Stimulated activated CD4-positive, alpha-beta T cell treated with anti-CD3 and anti-CD28 coated beads, Interleukin-4, amount 100 ng/mL, for 1 hour (primary cell): ENCODE results near the gene ATRX.
"Not testable (repeated sequence)": the region's sequence is repeated elsewhere in the genome, so short reads cannot be mapped to it uniquely, and the experiment has no call there.

ENCODE experiments used
- DNase-seq: peaks from one replicate; pipeline ENCODE4 v3.0.0-alpha.2; 2020

The ATRX gene

DNA sequence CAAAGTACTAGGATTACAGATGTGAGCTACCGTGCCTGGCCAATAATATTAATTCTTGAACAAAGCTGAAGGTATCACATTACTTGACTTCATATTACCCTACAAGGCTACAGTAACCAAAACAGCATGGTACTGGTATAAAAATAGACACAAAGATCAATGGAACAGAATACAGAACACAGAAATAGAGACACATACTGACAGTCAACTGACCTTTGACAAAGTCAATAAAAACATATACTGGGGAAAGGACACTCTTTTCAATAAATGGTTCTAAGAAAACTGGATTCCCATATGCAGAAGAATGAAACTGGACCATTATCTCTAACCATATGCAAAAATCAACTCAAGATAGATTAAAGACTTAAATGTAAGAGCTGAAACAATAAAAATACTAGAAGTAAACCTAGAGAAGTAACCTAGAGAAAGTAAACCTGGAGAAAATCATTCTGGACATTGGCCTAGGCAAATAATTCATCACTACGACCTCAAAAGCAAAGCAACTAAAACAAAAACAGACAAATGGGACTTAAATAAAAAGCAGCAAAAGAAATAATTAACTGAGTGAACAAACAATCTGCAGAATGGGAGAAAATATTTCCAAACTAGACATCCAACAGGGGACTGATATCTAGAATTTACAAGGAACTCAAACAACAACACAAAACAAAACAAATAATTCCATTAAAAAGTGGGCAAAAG, 182.2 kb downstream of the ATRX start:
- DNase-seq, result no peak

- DNase-seq, result no peak
These were observed 188.5 kb downstream of the ATRX start for GRCh38 chrX:77597511-77597910.

GRCh38 chrX:77597090-77597489, 188.9 kb downstream of the ATRX start:
- DNase-seq, result no peak

GRCh38 chrX:77595848-77596247, 190.2 kb downstream of the ATRX start:
- DNase-seq, result no peak

DNA sequence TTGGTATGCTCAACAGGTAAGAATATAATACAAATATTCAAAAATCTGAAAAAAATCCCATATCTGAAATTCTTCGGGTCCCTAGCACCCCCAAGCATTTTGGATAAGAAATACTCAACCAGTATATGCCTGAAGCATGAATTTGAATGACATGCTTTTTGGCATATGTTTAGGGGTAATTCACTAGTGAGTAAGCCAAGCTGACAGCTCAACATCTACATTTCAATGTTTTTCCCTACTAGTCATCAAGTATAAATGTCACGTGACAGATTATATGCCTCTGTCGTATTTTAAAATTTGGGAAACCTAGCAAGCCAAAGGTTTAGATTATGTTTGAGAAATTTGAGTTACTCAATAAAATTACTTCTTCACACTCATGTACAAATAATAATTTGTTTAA, 213.7 kb downstream of the ATRX start:
- no peak for DNase-seq

DNA sequence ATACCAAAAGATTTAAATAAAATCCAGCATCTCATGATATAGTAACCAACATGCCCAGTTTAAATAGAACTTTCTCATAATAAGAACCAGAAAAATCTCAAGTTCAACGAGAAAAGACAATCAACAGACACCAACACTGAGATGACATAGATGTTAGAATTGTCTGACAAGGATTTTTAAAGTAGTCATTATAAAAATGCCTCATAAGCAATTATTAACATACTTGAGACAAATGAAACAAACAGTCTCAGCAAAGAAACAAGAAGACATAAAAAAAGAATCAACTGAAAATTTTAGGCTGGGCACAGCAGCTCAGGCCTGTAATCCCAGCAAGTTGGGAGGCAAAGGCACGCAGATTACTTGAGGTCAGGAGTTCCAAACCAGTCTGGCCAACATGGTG, 220.7 kb downstream of the ATRX start:
- DNase-seq, result no peak

- no peak for DNase-seq
These were observed 221.2 kb downstream of the ATRX start for GRCh38 chrX:77564823-77565222.

DNA sequence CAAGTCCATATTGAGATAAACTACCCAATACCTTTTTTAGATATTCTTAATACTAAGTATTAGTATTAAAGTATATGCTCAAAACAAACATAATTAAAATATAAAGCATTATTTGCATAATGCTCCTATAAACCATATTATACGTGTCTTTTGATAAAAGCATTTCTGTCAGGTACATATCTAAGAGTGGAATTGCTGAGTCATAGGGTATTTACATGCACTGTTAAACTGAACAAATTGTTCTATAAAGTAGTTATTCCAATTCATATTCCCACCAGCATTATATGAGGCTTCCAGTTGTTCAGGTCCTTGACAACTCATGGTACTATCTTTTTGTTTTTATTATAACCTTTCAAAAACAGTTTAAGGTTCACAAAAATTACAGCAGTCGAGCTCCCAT, 224.6 kb downstream of the ATRX start:
- DNase-seq, result no peak

DNA sequence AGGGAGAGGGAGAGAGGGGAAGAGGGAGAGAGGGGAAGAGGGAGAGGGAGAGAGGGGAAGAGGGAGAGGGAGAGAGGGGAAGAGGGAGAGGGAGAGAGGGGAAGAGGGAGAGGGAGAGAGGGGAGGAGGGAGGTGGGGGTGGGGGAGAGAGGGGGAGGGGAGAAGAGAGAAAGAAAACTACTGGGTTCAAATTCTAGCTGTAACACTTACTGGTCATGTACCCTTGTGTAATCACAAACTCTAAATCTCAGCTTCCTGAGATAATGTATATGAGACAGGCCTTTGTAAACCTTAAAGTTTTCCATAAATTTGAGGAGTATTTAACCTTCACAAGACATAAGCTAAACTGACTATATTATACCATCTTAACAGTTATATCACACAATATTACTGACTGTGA, 229.7 kb downstream of the ATRX start:
- DNase-seq, result no peak

- no peak for DNase-seq
These were observed 237.3 kb downstream of the ATRX start for GRCh38 chrX:77548751-77549150.

- DNase-seq, result not testable (repeated sequence)
These were observed 246.2 kb downstream of the ATRX start for GRCh38 chrX:77539778-77540177.

GRCh38 chrX:77531261-77531660, 254.8 kb downstream of the ATRX start:
- DNase-seq, result not testable (repeated sequence)

DNA sequence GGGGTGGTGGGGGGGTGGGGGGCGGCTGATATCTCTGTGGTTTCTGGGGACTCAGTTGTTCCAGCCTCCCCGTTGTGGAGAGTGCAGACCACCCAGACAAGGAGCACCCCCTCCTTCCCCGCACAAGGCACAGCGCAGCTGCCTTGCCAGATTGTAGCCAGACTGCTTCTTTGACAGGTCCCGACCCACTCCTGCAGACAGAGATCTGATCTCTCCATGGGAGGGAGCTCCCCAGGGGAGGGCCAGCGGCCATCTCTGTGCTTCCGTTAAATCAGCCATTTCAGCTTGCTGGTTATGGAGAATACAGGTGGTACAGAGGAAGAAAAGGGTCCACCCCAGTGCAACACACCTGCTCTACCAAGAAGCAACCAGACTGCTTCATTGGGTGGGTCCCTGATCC, 258.0 kb downstream of the ATRX start:
- no peak for DNase-seq

DNA sequence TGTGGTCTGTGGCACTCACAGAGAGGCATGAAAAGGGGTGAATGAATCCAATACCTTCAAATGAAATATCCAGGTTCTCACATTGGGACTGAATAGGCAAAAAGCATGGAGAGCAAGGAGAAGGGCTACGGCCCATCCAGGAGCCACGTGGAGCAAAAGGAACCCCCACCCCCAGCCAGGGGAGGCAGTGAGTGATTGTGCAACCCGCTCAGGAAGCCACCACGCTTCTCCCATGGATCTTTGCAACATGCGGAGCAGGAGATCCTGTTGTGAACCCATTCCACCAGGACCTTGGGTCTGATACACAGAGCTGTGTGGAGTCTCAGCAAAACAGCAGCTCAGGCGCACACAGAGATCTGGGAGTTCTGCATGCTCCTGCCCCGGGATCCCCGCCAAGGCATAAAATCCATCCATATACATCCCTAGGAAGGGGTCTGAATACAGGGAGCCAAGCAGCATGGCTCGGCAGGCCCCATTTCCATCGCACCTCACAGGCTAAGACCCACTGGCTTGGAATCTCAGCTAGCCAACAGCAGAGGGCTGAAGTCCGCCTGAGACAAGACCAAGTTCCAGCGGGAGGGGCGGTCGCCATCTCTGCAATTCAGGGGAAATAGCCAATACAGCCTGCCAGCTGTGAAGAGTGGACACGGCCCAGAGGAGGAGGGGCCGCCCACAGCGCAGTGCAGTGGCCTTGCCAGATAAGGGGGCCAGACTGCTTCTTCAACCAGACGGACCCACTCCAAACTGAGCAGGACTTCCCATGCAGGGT, 258.6 kb downstream of the ATRX start:
- DNase-seq, result no peak

DNA sequence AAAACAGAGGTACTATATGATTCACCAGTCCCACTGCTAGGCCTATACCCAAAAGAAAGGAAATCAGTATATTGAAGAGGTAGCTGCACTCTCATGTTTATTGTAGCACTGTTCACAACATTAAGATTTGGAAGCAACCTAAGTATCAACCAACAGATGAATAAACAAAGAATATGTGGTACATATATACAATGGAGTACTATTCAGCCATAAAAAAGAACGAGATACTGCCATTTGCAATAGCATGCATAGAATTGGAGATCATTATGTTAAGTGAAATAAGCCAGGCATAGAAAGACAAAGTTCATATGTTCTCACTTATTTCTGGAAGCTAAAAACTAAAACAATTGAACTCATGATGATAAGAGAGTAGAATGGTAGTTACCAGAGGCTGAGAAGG, 266.3 kb downstream of the ATRX start:
- no peak for DNase-seq

DNA sequence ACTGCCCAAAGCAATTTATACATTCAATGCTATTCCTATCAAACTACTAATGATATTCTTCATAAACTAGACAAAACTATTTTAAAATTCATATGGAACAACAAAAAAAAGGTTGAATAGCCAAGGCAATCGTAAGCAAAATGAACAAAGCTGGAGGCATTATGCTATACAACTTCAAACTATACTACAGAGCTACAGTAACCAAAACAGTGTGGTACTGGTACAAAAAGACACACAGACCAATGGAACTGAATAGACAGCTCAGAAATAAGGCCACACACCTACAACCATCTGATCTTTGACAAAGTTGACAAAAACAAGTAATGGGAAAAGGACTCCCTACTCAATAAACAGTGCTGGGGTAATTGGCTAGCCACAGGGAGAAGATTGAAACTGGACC, 271.8 kb downstream of the ATRX start:
- DNase-seq, result no peak

GRCh38 chrX:77510007-77510406, 276.0 kb downstream of the ATRX start:
- no peak for DNase-seq

DNA sequence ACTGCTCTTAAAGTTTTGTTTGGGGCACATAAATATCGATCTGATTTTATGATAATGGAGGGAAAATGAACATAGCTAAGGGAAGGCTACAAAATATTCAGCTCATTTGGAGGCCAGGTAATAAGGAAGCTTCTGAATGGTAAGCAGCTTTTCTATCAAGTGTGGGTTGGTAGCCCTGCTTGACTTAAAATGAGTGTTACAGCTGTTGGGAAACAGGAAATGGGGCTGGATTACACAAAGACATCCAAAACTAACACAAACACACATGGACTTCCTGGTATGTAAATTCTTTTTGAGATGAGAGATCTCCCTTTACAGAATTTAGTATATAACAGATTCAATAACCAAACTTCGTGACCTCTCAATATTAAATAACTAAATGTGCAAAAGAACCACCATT, 280.8 kb downstream of the ATRX start:
- DNase-seq, result no peak

GRCh38 chrX:77502951-77503525, 283.0 kb downstream of the ATRX start:
- no peak for DNase-seq

DNA sequence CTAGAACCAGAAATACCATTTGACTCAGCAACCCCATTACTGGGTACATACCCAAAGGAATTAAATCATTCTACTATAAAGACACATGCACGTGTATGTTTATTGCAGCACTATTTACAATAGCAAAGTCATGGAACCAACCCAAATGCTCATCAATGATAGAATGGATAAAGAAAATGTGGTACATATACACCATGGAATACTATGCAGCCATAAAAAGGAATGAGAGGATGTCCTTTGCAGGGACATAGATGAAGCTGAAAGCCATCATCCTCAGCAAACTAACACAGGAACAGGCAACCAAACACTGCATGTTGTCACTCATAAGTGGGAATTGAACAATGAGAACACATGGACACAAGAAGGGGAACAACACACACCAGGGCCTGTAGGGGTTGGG, 285.9 kb downstream of the ATRX start:
- not testable (repeated sequence) for DNase-seq

DNA sequence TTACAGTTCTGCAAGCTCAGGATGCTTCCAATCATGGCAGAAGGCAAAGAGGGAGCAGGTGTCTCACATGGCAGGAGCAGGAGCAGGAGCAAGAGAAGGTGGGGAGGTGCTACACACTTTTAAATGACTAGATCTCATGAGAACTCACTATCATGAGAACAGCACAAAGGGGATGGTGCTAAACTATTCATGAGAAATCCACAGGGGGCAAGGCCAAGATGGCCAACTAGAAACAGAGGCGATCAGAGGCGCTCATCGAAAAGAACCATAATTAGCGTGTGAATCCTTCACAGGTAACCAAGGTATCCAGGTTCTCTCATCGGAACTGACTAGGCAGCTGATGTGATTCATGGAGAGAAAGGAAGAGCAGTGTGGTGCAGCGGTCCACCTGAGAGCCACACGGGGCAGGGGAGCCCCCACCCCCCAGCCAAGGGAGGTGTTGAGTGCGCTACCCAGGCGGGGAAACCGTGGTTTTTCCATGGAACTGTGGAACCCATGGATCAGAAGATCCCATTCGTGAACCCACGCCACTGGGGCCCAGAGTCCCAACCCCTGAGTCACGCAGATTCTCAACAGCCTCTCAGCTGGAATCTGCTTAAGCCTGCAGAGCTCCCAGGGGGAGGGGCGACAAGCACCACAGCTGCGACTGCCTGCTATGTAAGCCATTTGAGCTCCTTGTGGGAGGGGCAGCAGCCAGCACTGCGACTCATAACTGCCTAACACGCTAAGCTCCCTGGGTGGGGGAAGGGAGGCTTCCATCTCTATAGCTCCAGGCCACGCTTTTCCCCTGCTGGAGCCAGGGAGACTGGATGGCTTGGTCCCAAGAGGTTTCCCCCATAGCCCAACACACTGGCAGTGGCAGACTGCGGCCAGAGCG, 292.1 kb downstream of the ATRX start:
- DNase-seq, result no peak

GRCh38 chrX:77484045-77484444, 302.0 kb downstream of the ATRX start:
- DNase-seq, result no peak

DNA sequence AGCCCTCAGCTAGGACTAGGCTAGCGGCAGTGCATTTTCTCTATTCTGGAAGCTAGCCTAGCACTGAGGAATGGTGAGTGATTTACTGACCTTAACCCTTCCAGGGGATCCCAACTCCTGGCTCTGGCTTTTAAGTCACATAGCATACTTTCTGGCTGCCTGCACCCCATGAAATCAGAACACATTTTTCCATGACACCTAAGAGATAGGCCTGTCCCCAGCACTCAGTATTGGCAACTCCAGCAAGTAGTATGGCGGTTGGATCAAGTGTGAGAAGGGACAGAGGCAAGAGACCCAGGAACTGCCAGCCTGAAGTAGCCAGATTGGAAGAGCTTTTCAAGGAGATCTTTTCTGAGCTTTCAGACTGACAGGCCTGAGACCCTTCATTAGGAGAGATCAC, 330.6 kb downstream of the ATRX start:
- DNase-seq, result no peak
